IMR-90 (cell line): ENCODE data around the gene RAB14.

Experiments
- MAZ ChIP-seq: IDR thresholded peaks from 2 replicates; pipeline ENCODE4 v1.6.1; 2012; ENCODE audit warnings: low read depth, mild to moderate bottlenecking, low read length, improper control_type of control experiment, moderate library complexity, borderline replicate concordance
- USF2 ChIP-seq: fragments of 150-350 bp; IDR thresholded peaks from 2 replicates; pipeline ENCODE4 v1.6.1; 2017; ENCODE audit warnings: mild to moderate bottlenecking, antibody characterized with exemption, low read length, low read depth

DNA sequence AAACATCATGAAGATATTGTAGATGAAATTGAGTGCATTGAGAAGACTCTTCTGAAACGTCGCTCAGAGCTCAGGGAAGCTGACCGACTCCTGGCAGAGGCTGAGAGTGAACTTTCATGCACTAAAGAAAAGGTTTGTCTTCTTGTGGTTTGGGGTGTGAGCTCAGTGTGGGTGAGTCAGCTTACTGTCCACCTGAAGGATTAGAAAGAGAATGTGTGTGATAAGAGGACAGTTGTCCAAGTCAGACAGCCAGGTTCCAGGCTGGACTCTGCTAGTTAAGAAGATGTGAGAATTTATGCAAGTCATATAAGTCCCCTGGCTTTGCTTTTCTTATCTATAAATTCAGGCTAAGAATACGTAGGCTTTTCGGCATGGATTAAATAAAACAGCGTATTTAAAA lies 46.9 kb downstream of the RAB14 start:
- TF ChIP-seq USF2 (no peak), MAZ (no peak)
